Left ventricle myocardium superior (tissue), 1 donor: ENCODE results near the gene ACIN1. TPM values are rescaled to one million over a fixed set of nuclear protein-coding genes. Genes with fewer than 3 reads are reported as not detected.

Source experiments
- ATAC-seq: fragments of 200-7000 bp; cut with Tn5 transposase; one replicate; pipeline ENCODE4 v1.9.1; 2020; ENCODE audit warnings: mild to moderate bottlenecking, moderate library complexity
- DNase-seq: peaks from one replicate; pipeline ENCODE4 v3.0.0-alpha.2; 2020
- intact Hi-C: fragments of 100-400 bp; cut with micrococcal nuclease; formaldehyde crosslinking; loops from one replicate; pipeline ENCODE4 v1.11.0; 2022
- total RNA-seq: library from RNA; stranded (reverse); fragmentation: NEBNext Ultra II Directional; extraction: Animal tissue kit (Norgen Biotek cat#: 25700); gene quantifications from one replicate; pipeline ENCODE4 v1.2.1, GENCODE V29; 2021
- donor health status: DM: no; HTN: yes; CAD: no; lungs with severe emphysema.

Gene ACIN1
- total RNA-seq, 1 donor from 2014 or later: 78.4 TPM

DNA sequence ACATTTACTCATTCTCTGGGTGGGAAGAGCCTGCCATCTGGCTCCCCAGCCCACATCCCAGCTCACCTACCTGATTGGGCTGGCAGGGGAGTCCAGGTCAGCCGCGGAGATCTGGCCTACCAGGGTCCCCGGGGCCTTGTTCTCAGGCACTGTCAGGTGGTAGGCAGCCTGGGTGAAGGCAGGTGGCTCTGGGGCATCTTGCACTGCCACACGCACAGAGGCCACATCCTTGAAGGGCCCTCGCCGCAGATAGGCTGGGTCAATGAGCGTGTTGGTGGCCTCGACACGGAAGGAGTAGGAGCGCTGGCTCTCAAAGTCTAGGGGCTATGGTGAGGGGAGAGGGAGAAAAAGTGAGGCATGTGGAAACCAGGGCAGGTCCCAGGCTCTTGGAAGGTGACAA is 41.5 kb downstream of the ACIN1 start:
- DNase-seq (no peak), ATAC-seq (no peak)
- intact Hi-C loops: loop anchor here (5.0 kb wide), 1 partner anchor 66 kb away; no protein-coding TSS in a partner anchor

- intact Hi-C loops: loop anchor here (5.0 kb wide), 1 partner anchor 65 kb away; no protein-coding TSS in a partner anchor
- ATAC-seq: no peak
- no peak for DNase-seq
Observed at GRCh38 chr14:23052671-23053070, 42.3 kb downstream of the ACIN1 start.

- no peak for DNase-seq
- intact Hi-C loops: loop anchor here (5.0 kb wide), 1 partner anchor 65 kb away; no protein-coding TSS in a partner anchor
- peak; percentile 43 for ATAC-seq
Observed at GRCh38 chr14:23052182-23052623, 42.7 kb downstream of the ACIN1 start.

- DNase-seq (no peak), ATAC-seq (no peak)
- intact Hi-C loops: loop anchor here (5.0 kb wide), 1 partner anchor 64 kb away; no protein-coding TSS in a partner anchor
Observed at GRCh38 chr14:23051141-23052057, 43.5 kb downstream of the ACIN1 start.

- ATAC-seq (no peak), DNase-seq (no peak)
- intact Hi-C loops: no loop called here
Observed at GRCh38 chr14:23049011-23049410, 45.9 kb downstream of the ACIN1 start.

DNA sequence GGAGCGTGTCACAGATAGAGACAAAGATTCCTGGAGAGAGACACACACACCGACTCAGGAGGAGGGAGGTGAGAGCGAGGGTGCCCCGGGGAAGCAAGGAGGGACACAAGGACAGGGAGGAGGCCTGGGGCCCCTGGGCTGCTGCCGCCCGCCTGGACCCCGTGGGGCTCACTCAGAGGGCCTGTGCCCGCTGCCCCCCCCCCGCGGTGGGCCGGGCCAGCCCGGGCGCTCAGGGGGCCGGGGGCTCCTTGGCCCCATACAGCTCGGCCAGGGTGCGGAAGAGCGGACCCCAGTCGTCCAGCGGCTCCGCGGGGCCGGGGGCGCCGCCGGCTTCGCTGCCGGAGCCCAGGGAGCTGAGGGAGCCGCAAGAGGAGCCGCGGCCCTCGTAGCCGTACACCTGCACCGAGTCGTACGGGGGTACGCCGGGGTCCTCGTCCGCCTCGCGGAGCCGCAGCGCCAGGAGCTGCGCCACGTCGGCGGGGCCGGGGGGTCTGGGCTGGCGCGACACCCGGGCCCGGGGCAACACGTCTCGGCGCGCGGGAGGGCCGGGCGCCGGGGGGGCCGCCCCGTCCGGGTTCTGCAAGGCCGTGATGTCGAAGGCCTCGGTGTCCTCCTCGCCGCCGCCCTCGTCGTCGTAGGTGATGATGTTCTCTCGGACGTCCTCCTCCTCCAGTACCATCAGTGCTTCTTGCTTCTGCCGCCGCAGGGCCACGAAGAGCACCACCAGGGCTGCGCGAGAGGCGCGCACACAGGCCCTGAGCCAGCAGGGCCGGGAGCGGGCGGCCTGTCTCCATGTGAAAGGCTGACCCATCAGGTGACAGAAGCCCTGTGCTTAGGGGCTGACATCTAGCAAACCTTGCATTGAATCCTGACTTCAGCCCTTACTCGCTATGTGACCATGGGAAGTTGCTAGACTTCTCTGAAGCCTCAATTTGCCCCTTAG is 46.9 kb downstream of the ACIN1 start:
- intact Hi-C loops: no loop called here
- ATAC-seq (no peak), DNase-seq (no peak)

DNA sequence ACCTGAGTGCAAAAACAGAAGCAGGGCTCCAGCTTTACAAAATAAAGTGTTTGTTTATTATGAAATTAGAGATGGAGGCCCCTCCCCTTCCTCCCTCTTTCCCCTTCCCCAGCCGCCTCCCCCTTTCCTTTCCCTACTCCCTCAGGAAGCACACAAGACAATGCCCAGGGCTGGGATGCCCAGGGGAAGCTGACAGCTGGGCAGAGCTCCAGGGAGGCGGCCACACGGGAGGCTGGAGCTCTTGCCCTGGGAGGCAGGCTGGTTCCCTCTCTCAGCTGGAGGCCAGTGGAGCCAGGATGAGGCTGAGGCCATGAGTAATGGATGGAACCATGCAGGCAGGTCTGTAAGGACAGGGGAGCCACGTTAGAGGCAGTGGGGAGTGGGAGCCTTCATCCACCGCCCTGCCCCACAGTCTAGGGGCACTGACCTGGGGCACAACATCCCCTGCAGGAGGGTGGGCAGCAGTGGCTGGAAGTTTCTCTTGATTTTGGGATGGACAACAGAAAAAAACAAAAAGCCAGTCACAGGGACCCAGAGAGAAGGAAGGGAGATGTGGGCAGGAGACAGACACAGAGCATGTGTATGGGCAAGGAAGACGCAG is 47.8 kb downstream of the ACIN1 start:
- no peak for DNase-seq
- peak; percentile 35 for ATAC-seq
- intact Hi-C loops: no loop called here

GRCh38 chr14:23045419-23046357 is 49.2 kb downstream of the ACIN1 start:
- intact Hi-C loops: no loop called here
- peak; percentile 34 for ATAC-seq
- no peak for DNase-seq

DNA sequence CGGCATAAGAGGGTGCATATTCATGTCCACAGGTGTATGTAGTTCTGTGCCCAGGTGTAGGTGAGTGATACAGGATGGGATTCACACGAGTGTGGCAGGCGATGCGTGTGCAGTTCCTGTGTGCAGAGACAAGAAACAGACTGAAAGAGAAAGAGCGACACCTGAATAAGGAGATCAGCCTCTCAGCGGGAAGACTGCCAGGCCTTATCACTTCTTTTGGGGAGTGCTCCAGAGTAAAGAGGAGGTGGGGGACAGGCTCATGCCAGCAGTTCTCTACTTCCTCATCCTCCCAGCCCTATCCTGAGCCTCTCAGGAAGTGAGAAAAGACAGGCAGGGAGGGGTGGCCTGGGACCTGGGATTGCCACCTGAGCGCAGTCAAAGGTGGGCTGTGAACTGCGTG is 50.1 kb downstream of the ACIN1 start:
- intact Hi-C loops: no loop called here
- ATAC-seq: no peak
- DNase-seq: no peak

GRCh38 chr14:23043754-23044153 is 51.2 kb downstream of the ACIN1 start:
- intact Hi-C loops: no loop called here
- ATAC-seq: no peak
- DNase-seq: no peak

DNA sequence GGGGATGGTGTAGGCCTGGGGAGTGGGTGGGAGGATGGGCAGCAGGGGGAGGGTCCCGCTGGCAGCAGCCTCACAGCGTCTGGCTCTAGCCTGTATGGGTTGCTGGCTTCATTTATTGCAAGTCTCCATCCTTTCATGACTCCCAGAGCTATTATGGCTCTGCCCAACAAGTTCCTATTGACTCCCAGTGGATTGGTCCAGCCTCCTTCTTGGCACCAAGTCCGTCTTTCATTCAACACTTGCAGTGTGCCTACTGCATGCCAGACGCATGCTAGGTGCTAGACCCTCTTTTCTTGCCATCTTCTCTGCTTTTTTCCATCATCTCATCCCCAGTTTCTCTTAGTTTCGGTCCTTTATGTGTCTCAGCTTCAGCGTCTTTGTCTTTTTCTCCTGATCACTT is 51.8 kb downstream of the ACIN1 start:
- DNase-seq (no peak), ATAC-seq (no peak)

DNA sequence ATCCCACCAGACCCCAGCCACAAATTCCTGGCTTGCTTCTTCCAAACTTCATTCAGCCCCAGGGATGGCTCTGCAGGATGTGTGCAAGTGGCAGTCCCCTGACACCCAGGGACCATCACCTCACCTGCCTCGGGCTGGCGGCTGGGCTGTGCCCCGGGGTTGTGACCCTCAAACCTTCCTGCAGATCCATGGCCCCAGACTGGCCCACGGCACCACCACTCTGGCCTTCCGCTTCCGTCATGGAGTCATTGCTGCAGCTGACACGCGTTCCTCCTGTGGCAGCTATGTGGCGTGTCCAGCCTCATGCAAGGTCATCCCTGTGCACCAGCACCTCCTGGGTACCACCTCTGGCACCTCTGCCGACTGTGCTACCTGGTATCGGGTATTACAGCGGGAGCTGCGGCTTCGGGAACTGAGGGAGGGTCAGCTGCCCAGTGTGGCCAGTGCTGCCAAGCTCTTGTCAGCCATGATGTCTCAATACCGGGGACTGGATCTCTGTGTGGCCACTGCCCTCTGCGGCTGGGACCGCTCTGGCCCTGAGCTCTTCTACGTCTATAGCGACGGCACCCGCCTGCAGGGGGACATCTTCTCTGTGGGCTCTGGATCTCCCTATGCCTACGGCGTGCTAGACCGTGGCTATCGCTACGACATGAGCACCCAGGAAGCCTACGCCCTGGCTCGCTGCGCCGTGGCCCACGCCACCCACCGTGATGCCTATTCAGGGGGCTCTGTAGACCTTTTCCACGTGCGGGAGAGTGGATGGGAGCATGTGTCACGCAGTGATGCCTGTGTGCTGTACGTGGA is 52.6 kb downstream of the ACIN1 start, which contains the start of gene PSMB11:
Gene PSMB11 (plus strand): TSS at position 51 of the 804 bp plus-strand sequence. CDS start 14 bp downstream, at position 65.
- intact Hi-C loops: no loop called here
- no peak for DNase-seq
- ATAC-seq: no peak

More for the DNA sequence above, 51.8 kb downstream of the ACIN1 start:
- intact Hi-C loops: no loop called here

DNA sequence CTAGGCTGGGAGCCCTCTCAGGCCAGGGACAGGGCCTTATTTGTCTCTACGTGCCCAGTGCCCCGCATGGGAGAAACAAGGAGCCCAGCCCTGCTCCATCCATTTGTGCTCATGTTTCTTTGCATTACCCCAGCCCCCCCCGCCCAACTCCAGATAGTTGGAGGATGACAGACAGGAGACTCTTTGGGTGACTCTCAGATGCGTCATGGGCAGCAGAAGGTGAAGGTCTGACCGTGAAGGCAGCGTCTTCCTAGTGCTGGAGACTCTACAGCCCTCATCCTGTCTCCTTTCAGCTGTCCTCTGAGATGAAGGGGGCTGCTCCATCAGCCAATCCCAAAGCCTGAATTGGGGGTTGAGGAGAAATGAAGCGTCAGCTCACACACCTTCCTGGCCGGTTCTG is 53.2 kb downstream of the ACIN1 start:
- no peak for ATAC-seq
- intact Hi-C loops: no loop called here

DNA sequence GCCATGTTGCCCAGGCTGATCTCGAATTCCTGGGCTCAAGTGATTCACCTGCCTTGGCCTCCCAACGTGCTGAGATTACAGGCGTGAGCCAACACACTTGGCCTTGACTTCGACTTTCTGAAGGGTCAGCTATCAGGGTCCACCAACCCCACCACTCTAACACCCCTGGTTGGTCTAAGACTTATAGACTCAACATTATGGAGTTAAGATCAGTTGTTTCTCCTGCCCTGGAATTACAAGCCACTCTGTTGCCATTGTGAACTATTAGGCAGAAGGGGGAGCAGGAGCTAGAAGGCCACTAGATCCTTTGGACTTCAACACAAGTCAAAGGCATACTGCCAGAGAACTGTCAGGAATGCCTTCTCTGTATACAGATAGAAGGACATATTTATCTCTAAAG is 54.8 kb downstream of the ACIN1 start:
- DNase-seq (no peak), ATAC-seq (no peak)
- intact Hi-C loops: no loop called here

More for the DNA sequence above, 53.2 kb downstream of the ACIN1 start:
- no peak for DNase-seq

DNA sequence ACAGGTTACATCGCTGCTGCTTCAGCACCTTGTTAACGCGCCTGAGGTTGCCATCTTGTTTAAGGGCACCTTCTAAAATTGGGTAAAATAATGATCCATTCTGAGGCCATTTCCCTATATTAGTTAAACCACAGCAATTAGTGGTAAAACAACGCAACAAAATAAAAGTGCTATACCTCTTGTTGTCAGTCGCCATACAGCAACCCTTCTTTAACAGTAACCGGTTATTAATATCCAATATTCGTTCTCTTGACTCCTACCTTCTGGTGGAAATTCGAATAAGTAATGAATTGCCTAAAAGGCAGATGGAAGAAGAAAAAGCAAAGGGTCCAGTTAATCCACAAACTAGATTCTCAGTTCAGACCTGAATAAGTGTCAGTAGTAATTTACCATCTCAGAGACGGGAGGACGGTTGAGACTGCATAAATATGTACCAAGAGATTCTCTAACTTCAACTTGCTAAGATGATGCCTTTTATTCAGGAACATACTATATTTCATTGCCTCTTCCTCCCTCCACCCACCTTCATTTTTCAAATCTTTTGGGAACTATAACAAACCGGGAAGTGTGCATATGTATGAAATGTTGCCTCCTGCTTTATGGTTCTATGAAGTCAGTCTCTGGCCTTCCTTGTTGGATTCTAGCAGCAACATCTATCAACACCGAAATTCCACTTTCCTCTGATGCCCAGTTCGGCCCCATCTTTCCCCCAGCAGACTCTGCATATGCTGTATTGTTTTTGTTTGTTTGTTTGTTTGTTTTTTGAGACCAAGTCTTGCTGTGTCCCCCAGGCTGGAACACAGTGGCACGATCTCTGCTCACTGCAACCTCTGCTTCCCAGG is 59.4 kb downstream of the ACIN1 start:
- intact Hi-C loops: no loop called here
- ATAC-seq: no peak
- DNase-seq: no peak

GRCh38 chr14:23034498-23035302 is 60.2 kb downstream of the ACIN1 start, which contains the start of gene PSMB5:
TSS of gene PSMB5 (minus strand) at chr14:23034900. CDS start at chr14:23034881, 19 bp downstream.
- peak; percentile 98 for ATAC-seq
- intact Hi-C loops: no loop called here

More at GRCh38 chr14:23034498-23035302, 60.2 kb downstream of the ACIN1 start, which contains the start of gene PSMB5:
- peak; percentile 91 for DNase-seq
